GM10266 (cell line): ENCODE data around the gene FSCN2.

Source experiments
- DNase-seq: peaks from one replicate; pipeline ENCODE4 v3.0.0; 2012; ENCODE audit errors: extremely low spot score
- CTCF ChIP-seq: IDR thresholded peaks from 2 replicates; pipeline ENCODE4 v1.5.1; 2012; ENCODE audit warnings: mild to moderate bottlenecking, low read depth; ENCODE audit not compliant: control insufficient read depth, insufficient read depth; ENCODE audit errors: missing control alignments

FSCN2 gene

GRCh38 chr17:81518785-81519283 is 9.3 kb upstream of the FSCN2 start:
- no peak for TF ChIP-seq CTCF
- peak; percentile 74 for DNase-seq

- DNase-seq: peak; percentile 78
- TF ChIP-seq CTCF: peak; percentile 59
Measured at GRCh38 chr17:81519284-81520020, 8.7 kb upstream of the FSCN2 start.

- TF ChIP-seq CTCF: no peak
- no peak for DNase-seq
Measured at GRCh38 chr17:81520021-81520901, 7.9 kb upstream of the FSCN2 start.

- DNase-seq: no peak
- TF ChIP-seq CTCF: peak; percentile 7
Measured at GRCh38 chr17:81522491-81523401, 5.4 kb upstream of the FSCN2 start.

- no peak for TF ChIP-seq CTCF
- no peak for DNase-seq
Measured at GRCh38 chr17:81523402-81524038, 4.7 kb upstream of the FSCN2 start.

- DNase-seq: no peak
- TF ChIP-seq CTCF: no peak
Measured at GRCh38 chr17:81524039-81524864, 3.9 kb upstream of the FSCN2 start.
